EL (cell line): Measurements from ENCODE around the gene RHBDF2.
A peak's percentile ranks its signal among the peaks of the same experiment; 100 is the strongest.

Experiments
- DNase-seq: peaks from one replicate; pipeline ENCODE4 v3.0.0-alpha.2; 2016

RHBDF2 gene

GRCh38 chr17:76501018-76501826 lies at the start of gene RHBDF2:
Gene RHBDF2, minus strand, starts transcription at chr17:76501423. Its CDS starts 19,899 bp downstream, at chr17:76481524.
- DNase-seq: peak; percentile 87

DNA sequence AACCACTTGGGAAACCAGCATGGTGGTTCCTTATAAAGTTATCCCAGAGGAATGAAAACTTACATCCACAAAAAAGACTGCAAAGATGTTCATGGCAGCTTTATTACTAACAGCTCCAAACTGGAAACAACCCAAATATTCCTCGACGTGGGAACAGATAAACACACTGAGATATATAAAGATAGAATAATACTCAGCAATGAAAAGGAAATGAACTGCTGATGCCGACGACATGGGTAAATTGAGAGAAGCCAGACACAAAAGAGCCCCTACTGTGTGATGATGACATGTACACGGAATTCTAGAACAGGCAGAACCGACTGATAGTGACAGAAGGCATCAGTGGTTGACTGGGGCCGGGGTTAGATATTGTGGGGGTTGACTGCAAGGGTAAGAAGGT lies 48.3 kb upstream of the RHBDF2 start:
- DNase-seq: no peak

DNA sequence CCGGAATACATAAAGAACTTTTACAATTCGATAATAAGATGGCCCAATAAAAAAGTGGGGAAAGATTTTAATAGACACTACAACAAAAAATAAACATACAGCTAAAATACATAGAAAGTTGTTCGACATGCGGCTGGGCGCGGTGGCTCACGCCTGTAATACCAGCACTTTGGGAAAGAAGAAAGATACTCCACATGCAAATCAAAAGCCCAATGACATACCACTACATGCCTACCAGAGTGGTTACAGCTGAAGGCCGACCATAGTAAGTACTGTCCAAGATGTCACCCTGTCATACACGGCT lies 47.9 kb upstream of the RHBDF2 start:
- no peak for DNase-seq

GRCh38 chr17:76548378-76549214 lies 47.4 kb upstream of the RHBDF2 start:
- DNase-seq: no peak

GRCh38 chr17:76547642-76548202 lies 46.5 kb upstream of the RHBDF2 start:
- DNase-seq: no peak

DNA sequence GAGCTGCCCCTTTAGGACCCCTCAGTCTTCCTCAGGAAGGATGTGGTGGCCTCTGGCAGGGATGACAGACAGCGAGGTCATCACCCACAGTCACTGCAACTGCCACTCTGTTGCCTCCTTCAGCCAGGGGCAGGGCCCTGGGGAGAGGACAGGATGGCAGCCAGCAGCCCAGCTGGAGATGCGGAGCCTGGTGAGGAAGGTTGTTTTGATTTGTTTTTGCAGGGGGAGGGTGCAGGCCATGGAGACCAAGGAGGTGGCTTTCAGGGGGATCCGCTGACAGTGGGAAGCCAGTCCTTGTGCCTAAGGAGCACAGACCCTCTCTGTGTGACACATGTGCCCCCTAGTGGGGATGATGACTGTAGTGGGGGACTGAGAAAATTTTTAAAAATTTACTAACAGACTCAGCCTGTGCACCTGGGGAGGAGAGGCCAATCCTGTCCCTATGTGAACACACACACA lies 46.0 kb upstream of the RHBDF2 start:
- peak; percentile 70 for DNase-seq

DNA sequence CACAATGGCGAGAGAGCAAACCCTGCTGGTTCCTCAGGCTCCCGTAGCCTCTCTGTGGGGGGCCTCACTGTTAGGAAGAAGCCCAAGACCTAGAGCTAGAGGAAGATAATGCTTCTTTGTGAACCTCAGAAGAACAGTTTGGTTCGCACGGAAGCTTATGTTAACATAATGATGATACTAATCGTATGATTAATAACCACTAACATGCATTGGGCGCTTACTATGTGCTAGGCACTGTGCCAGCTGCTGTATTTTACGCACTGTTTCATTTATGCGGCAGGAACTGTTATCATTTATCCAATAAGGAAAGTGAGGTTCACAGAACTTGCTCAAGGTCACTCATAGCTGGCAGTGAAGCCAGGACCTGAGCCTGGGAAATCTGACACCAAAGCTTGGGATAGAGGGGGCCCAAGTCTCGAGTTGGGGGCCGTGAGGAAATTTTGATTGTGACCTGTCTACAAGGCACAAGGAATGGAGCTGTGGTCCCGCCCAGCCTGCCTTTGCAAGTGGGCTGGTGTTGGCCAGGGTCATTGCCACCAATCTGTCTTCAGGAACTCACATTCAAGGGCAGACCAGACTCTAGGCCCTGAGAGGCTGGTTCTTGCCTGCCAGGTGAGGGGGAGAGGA lies 45.4 kb upstream of the RHBDF2 start:
- peak; percentile 95 for DNase-seq

- DNase-seq: no peak
Observed at GRCh38 chr17:76545918-76546555, 44.8 kb upstream of the RHBDF2 start.

DNA sequence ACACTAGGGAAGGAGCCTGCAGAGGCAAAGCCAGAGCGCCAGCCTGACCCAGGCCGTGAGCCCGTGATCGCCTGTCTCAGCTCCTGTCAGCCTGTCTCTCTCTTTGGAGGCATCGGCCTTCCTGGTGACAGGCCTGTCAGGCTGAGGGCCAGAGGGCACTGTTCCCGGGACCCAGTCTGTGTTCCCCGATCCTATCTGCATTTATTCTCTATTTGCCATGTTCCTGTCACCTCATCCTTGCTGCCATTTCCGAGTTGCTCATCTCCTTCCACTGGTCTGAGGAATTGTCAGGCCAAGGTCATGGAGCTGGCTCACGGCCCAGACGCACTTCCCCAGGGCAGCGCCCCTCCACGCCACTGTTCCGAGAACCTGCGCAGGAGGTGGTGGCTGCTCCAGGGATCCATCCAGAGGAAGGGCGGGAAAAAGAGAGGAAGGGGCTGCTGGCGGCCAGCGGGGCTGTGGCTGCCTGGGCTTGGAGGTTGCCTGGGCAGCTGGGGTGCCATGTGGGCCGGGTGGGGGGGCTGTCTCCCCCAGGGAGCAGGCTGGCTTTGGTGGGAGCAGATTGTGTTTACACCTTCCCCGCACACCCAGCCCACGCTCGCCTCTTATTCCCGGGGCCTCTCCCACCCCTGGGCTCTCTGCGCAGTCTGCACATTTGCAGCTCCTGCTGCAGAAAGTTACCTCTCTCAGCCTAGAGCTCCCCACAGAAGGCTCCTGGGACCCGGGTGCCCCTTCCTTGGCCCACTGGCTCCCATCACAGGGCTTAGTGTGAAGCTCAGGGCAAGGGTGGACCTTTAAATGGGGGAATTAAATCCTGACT lies 43.5 kb upstream of the RHBDF2 start:
- no peak for DNase-seq

- DNase-seq: no peak
Observed at GRCh38 chr17:76543826-76544545, 42.8 kb upstream of the RHBDF2 start.

DNA sequence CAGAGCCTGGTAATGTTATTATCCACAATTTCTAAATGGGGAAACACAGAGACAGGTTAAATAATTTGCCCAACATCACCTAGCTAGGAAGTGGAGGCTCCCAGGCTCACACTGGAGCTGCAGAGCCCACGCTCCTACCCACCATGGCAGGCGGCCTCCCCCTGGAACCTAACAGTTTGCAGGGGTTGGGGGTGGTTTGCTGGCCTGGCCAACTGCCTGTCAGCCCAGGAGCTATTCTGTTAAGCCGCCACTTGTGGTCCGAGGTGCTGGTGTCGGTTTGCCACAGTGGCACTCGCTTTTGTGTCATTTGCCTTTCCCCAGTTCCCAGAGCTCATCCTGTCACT lies 42.2 kb upstream of the RHBDF2 start:
- DNase-seq: no peak

GRCh38 chr17:76542984-76543383 lies 41.8 kb upstream of the RHBDF2 start:
- no peak for DNase-seq

DNA sequence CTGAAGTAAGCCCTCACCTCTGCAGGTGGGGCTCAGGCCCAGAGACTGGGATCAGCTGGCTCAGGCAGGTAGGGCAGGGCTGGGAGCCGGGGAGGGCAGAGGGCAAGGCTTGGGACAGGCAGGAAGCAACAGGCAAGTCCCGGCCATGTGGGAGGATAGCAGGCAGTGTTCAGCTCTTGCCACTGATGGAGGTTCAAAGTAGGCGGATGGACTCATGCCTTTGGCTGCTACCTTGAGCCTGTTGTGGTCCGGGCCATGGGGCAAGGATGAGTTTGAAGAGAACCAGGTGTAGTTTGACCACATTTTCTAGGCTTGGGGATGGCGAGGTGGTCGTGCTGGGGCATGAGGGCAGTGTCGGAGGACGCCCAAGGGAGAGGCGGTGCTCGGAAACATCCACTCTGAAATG lies 41.3 kb upstream of the RHBDF2 start:
- DNase-seq: no peak

- no peak for DNase-seq
Observed at GRCh38 chr17:76541739-76542454, 40.7 kb upstream of the RHBDF2 start.

DNA sequence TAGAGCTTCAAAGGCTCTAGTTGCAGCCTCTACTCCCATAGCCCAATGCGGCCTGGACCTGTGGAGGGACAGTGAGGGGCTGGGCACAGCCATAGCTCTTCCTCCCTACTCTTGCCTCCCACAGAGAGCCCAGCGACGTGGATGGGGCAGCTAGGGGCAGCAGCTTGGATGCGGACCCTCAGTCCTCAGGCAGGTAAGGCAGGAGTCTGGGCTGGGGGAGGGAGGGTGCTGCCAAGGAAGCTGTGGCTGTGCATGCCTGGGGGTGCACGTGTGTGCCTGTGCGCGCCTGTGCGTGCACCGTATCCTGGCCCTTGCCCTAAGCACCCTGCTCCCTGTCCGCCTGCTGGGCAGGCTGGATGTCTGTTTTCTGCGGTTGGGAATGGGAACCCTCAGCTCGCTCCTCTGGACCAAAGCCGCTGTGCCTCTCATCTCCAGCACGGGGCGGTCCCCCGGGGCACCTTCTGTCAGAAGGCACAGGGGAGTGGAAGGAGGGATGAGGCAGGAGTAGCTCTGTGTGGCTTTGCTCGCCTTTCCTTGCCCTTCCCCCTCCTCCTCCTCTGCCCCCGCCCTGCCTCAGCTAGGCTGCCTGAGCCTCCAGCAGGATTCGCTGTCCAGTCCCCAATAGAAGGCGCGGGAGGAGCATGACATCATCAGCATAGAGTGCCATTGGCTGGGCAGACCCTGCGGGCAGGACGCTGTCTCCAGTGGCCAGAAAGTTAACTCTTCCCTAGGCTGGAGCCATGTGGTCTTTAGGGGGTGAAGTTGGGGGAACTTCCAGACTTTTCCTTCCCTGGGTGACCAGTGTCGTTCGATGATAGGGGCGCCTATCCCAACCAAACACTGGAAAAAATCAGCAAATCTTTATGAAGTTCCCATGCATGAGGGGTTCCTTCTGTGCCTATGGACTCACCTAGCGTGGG lies 39.4 kb upstream of the RHBDF2 start:
- DNase-seq: peak; percentile 96

DNA sequence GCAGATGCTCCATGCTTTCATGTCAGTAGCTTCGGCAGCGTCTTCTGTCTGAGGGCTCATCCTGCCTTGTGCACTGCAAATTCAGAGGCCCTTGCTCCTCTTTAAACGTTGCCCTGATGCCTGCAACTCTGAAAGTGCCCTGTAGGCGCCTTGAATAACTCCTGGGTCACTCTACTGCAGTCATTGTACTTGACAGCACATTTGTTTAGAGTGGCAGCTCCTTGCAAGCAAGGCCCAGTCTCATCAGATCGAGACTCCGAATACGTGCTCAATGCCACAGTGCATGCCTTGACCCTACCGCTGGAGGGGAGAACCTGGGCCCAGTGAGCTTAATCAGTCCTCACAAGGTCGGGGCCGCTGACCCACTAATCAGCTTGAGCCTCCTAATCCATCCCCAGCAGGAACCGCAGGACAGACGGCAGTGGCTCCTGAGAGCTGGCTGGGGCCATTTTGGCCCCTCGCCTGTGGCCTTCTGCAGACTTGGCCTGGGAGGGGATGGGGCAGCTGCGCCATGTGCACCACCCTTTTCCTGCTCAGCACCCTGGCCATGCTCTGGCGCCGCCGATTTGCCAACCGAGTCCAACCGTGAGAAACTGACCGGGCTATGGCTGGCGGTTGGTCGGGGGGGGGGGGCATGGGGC lies 38.5 kb upstream of the RHBDF2 start, which contains the start of gene PRCD:
PRCD (plus strand) TSS at position 414 of the 641 bp plus-strand sequence; CDS start at position 512, 98 bp downstream.
- no peak for DNase-seq

DNA sequence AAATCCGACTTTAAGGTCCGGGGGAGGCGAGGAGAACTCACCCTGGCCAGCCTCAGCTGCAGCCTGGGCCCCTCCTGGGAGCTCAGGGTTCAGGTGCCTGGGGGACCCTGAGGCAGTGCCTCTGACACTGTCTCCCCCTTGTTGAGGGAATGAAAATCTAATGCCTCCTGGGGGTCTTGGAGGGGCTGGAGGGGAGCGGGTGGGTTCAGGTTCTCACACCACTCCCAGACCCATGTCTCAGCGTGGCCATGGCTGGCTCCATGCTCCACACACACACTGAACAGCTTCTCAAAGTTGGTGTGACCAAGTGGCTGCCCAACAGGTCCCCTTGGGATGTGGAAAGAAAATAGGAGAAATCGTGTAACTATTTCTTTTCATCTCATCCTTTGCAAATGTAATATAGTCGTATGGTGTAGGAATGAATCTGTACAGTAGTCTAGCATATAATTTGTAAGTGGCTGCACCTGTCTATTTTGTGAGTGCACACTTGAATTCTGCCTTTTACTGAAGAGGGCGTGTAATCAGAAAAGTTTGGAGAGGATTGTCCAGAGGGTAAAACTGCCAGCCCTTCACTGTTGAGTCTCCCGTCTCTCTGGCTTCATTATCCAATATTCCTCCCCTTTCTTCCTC lies 37.8 kb upstream of the RHBDF2 start:
- DNase-seq: no peak

DNA sequence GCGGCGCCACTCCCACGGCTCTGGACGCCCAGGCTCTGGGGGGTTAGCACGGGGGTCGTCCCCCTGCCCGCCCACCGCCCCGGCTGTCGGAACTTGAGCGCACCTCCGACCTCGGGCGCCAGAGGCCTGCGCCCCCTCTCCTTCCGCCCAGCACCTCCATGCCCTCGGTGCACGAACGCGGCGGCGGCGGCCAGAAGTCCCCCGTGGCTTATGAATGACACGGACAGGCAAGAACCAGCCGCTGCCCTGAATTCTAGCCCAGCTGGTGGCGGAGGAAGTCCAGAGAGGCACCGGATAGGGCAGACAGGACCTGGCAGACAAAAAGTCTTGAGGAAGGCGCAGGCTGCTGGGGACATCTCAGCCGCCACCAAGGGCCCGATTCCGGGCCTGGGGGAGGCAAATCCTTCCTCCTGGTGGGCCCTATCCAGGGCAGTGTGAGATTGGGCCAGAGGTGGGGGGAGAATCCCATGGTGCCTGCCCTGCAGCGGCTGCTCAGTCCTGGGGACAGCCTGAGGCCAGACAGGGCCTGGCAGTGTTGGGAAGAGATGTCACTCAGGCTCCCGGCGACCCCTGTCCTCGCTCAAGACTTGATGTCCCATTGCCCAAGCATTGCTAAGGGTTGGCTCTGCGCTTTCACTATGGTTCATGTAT lies 37.2 kb upstream of the RHBDF2 start:
- no peak for DNase-seq
